ENCODE results near the gene PRKCA.

DNA sequence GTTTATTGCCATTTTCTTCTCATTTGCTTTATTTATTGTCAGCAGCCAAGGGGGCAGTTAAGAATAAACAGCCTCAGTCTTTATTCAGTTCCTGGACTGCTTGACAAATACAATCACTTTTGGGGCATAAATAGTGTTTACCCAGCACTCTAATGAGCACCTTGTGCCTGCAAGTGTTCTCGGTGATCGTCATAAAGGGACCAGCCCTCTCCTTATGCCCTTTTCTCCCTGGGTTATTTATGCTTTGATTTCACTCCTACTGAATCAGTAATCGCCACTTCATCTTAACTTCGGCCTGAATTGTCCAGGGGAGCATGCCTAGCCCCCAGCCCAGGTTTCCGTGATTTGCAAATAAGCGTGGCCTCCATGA is 476.8 kb downstream of the PRKCA start:
- TF ChIP-seq MXI1 (IDR thresholded peaks at IDR 0.05; ENCODE audit: low read depth, low read length): no peak
- TF ChIP-seq SRSF9 (IDR thresholded peaks at IDR 0.05; ENCODE audit: borderline replicate concordance, low read depth, low read length): no peak
- TF ChIP-seq SIRT6 (IDR thresholded peaks at IDR 0.05; ENCODE audit: low read depth, low read length): no peak
- TF ChIP-seq, protein P1, sequence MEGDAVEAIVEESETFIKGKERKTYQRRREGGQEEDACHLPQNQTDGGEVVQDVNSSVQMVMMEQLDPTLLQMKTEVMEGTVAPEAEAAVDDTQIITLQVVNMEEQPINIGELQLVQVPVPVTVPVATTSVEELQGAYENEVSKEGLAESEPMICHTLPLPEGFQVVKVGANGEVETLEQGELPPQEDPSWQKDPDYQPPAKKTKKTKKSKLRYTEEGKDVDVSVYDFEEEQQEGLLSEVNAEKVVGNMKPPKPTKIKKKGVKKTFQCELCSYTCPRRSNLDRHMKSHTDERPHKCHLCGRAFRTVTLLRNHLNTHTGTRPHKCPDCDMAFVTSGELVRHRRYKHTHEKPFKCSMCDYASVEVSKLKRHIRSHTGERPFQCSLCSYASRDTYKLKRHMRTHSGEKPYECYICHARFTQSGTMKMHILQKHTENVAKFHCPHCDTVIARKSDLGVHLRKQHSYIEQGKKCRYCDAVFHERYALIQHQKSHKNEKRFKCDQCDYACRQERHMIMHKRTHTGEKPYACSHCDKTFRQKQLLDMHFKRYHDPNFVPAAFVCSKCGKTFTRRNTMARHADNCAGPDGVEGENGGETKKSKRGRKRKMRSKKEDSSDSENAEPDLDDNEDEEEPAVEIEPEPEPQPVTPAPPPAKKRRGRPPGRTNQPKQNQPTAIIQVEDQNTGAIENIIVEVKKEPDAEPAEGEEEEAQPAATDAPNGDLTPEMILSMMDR (IDR thresholded peaks at IDR 0.05 in 2 of 3, conservative IDR thresholded peaks at IDR 0.05 in 1 of 3; ENCODE audit: insufficient read depth in 2 of 3, low read depth in 1 of 3, low read length in 3 of 3): no peak
- no peak for TF ChIP-seq ETV6 (IDR thresholded peaks at IDR 0.05; ENCODE audit: borderline replicate concordance in 1 of 2, low read depth in 2 of 2, low read length in 1 of 2)
- TF ChIP-seq ETV6 (CRISPR knock-in tag; IDR thresholded peaks at IDR 0.05; ENCODE audit: borderline replicate concordance): no peak
- TF ChIP-seq DNMT1 (IDR thresholded peaks at IDR 0.05): no peak

Data from K562 (cell line).